HUES48 (cell line): ENCODE data around the gene GBP6.

Experiments used
- H3K27ac ChIP-seq: one replicate; pipeline ENCODE4 v1.7.0; 2013; ENCODE audit warnings: low read depth, low read length, inconsistent platforms
- H3K27me3 ChIP-seq: 2 replicates; pipeline ENCODE4 v1.6.1; 2013; ENCODE audit warnings: mild to moderate bottlenecking, low read length; ENCODE audit not compliant: control insufficient read depth, insufficient read depth
- H3K36me3 ChIP-seq: 2 replicates; pipeline ENCODE4 v1.6.1; 2013; ENCODE audit warnings: low read length; ENCODE audit not compliant: control insufficient read depth, insufficient read depth
- H3K4me1 ChIP-seq: 2 replicates; pipeline ENCODE4 v1.6.1; 2013; ENCODE audit warnings: mild to moderate bottlenecking, low read length; ENCODE audit not compliant: control insufficient read depth, insufficient read depth
- H3K4me3 ChIP-seq: 2 replicates; pipeline ENCODE4 v1.5.1; 2013; ENCODE audit warnings: mild to moderate bottlenecking, low read depth, low read length
- H3K9ac ChIP-seq: 2 replicates; pipeline ENCODE4 v1.6.1; 2013; ENCODE audit warnings: mild to moderate bottlenecking, low read depth, low read length, moderate library complexity
- H3K9me3 ChIP-seq: 2 replicates; pipeline ENCODE4 v1.6.1; 2013; ENCODE audit warnings: low read length; ENCODE audit not compliant: control insufficient read depth, insufficient read depth

The GBP6 gene

DNA sequence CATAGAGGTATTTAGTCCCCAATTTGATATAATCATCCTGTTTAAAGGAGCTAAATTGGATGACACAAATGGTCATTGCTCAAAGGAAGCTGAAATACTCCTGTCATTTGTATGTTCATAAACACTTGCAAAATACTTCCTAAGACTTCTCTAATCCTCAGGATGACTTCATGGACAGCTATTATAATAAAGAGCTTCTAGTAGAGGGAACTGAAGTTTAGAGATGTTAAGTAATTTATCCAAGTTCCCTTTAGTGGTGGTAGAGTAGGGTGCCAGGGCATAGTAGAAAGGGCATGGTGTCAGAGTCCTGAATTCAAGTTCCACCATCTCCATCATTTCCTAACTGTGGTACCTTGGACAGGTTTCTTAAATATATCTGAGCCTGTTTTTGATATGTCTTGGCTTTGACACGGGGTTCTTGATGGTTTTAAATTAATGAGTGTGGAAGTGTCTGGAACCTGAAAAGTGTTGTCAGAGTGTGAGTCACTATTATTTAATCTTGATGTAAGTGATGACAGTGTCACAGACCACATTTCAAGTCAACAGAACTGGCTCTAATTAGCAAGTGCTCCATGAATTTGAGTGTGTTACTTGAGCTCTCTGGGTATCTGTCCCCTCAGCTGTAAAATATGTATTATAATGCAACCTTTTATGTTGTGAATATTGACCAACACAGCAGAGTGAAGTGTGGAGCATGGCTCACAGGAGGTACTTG lies 12.1 kb upstream of the GBP6 start:
- H3K4me1 ChIP-seq, result peaks cover 7% of the 10 kb centered on the region; the same call in 1 of the 2 replicates
- no peak overlapping the region for H3K4me3 ChIP-seq
- no peak overlapping the region for H3K9ac ChIP-seq
- no peaks in the 10 kb centered on the region for H3K36me3 ChIP-seq
- H3K27me3 ChIP-seq, result no peaks in the 10 kb centered on the region
- H3K27ac ChIP-seq, result no peak overlapping the region
- no peaks in the 10 kb centered on the region for H3K9me3 ChIP-seq

DNA sequence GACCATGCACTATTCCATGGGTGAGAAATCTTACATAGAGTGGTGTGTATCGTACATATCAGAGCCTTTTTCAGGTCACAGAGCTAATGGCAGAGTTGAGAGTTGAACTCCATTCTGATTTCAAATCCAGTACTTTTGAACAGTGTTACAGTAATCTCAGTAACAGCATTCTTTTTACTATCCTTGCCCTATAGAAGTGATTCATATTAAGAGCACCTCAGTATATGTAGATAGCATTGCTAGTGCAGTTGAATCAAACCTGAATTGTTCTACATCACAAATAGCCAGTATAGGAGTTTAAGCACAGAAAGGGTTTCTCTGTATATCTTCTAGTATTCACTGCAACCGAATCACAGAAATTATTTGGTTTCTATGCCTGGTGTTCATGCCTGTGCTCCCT lies 11.4 kb upstream of the GBP6 start:
- Histone ChIP-seq H3K36me3 (no peaks in the 10 kb centered on the region), H3K27me3 (no peaks in the 10 kb centered on the region), H3K4me3 (no peak overlapping the region), H3K4me1 (peaks cover 7% of the 10 kb centered on the region; the same call in 1 of the 2 replicates), H3K9ac (no peak overlapping the region), H3K27ac (no peak overlapping the region), H3K9me3 (no peaks in the 10 kb centered on the region)

DNA sequence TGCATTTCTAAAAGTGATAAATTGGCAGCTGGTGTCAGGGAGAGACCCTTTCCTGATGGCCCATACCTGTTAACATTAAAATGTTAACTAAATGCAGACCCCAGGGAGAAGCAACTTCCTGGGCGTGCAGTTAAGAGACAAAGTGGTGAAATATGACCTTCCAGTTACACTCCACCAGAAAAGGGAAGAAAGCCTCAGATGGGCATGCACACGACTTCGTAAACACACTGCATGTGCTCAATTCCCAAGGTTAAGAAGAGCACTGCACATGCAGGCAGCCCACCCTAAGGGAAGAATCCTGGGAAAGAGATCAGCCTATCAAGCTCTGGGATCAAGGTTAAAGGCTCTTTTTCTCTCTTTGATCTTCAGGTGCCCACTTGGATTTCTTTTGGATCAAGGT lies 9.7 kb upstream of the GBP6 start:
- no peaks in the 10 kb centered on the region for H3K9me3 ChIP-seq
- peaks cover 7% of the 10 kb centered on the region; the same call in 1 of the 2 replicates for H3K4me1 ChIP-seq
- H3K4me3 ChIP-seq, result no peak overlapping the region
- H3K36me3 ChIP-seq, result no peaks in the 10 kb centered on the region
- no peak overlapping the region for H3K9ac ChIP-seq
- no peaks in the 10 kb centered on the region for H3K27me3 ChIP-seq
- H3K27ac ChIP-seq, result no peak overlapping the region

DNA sequence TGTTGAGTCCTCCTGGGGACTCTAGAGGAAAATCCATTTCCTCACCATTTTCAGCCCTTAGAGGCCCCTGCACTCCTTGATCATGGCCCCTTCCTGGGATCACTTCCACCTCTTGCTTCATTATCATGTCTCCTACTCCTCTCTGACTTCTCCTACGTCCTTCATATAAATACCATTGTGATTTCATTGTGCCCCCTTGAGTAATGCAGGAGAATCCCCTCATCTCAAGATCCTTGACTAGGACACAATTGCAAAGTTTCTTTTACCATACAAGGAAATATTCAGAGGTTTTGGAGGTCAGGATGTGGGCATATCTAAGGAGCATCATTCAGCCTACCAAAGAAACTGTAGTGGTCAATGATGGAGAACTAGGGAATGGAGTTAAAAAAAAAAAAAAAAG lies 8.8 kb upstream of the GBP6 start:
- Histone ChIP-seq H3K36me3 (no peaks in the 10 kb centered on the region), H3K9ac (no peak overlapping the region), H3K4me1 (peaks cover 4% of the 10 kb centered on the region; the same call in 1 of the 2 replicates), H3K27ac (no peak overlapping the region), H3K4me3 (no peak overlapping the region), H3K27me3 (no peaks in the 10 kb centered on the region), H3K9me3 (no peaks in the 10 kb centered on the region)

DNA sequence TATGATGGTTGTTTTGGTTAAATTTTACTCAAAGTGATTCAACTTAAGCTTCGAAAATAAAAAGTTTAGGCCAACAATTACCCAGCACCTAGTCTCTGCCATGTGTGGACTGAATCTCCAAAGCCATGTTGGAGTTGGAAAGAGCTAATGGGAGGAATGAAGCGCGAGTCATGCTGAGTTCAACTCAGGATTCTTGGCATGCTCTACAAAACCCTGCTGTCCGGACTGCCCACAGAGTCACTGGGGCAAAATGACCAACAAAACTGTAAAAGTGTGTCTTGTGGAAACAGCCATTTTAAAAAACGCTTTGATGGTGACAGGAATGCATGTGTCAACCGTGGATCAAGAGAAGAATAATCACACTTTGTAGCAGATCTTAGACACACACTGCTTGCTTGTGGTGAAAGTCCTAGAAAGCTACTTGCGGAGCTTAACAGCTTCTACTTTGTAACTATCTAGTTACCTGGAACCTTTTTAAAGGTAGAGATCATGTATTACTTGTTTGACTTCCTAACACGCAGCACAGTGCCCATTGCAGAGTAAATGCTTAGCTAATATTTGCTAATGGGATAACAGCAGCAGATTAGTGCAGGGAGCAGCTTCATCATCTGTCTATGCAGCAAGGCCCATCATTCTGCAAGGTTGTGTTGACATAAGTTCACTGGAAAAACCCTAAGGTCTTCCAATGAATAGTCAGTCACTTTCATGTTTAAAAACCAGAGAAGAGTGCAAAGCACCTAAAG lies 7.0 kb upstream of the GBP6 start:
- peaks cover 4% of the 10 kb centered on the region for H3K4me1 ChIP-seq
- no peaks in the 10 kb centered on the region for H3K27me3 ChIP-seq
- H3K9ac ChIP-seq, result no peak overlapping the region
- H3K27ac ChIP-seq, result no peak overlapping the region
- no peak overlapping the region for H3K4me3 ChIP-seq
- no peaks in the 10 kb centered on the region for H3K36me3 ChIP-seq
- H3K9me3 ChIP-seq, result no peaks in the 10 kb centered on the region

DNA sequence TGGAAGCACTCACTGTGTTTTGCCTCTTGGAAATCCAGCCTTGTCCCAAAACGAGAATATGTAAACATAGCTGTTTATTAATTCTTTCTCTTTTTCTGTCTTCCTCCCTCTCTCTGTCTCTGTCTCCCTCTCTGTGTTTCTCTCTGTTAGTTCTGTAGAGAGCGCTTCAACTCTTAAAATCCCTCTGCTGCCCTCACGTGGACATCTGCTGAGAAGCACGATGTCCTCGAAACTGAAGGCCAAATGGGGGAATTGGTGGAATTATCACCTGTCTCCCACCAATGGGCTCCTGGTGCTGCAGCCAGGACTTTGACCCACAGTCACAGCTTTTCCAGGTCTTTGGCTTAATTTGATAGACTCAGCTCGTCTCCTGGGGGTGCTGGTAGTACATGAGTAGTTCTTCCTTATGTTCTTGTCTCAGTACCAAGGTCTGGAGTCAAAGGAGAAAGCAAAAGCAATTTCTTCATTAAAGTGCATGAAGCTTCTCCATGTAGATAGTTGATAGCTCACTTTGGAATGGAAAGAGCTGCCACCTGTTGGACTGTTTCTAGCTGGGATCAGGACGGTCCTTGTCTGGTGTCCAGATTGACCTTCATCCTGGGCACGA lies 5.5 kb upstream of the GBP6 start:
- no peak overlapping the region for H3K27ac ChIP-seq

DNA sequence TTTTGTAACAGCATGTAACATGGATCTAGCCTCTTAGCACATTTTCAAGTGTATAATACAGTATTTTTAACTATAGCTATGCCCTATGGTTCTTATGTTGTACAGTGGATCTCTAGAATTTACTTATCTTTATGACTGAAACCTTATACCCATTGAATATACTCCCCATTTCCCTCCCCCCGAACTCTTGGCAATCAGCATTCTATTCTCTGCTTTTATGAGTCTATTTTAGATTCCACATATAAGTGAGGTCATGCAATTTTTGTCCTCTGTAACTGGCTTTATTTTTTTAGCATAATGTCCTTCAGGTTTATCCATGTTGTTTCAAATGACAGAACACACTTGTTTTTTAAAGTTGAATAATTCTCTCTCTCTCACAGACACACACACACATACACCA lies 3.1 kb upstream of the GBP6 start:
- Histone ChIP-seq H3K36me3 (no peaks in the 10 kb centered on the region), H3K9me3 (no peaks in the 10 kb centered on the region), H3K9ac (no peak overlapping the region), H3K4me3 (no peak overlapping the region), H3K4me1 (peaks cover 11% of the 10 kb centered on the region), H3K27ac (no peak overlapping the region), H3K27me3 (no peaks in the 10 kb centered on the region)

More for the DNA sequence above, 5.5 kb upstream of the GBP6 start:
- Histone ChIP-seq H3K36me3 (no peaks in the 10 kb centered on the region), H3K9ac (no peak overlapping the region), H3K4me1 (peaks cover 9% of the 10 kb centered on the region), H3K27me3 (no peaks in the 10 kb centered on the region), H3K9me3 (no peaks in the 10 kb centered on the region), H3K4me3 (no peak overlapping the region)

DNA sequence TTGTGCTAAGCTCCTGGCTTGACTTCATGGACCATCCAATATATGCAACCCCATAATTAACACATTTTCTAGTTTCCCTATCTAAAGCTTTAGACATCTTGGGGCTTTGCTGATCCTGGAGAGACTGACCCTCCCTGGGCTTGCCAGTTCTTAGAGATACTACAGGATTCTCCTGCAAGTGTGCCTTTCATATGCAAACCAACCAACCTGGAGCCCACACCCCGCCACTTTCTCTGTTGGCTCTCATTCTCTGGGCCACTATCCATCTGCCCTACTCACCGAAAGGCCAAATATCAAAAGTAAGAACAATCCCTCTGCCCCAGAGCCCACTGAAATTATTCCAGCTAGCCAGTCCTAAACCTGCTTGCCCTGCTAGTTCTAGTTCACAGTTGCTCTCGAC lies 2.2 kb upstream of the GBP6 start:
- no peaks in the 10 kb centered on the region for H3K36me3 ChIP-seq
- H3K27me3 ChIP-seq, result no peaks in the 10 kb centered on the region
- no peak overlapping the region for H3K27ac ChIP-seq
- H3K9me3 ChIP-seq, result no peaks in the 10 kb centered on the region
- H3K9ac ChIP-seq, result no peak overlapping the region; the same call in 1 of the 2 replicates
- H3K4me1 ChIP-seq, result peaks cover 11% of the 10 kb centered on the region
- H3K4me3 ChIP-seq, result no peak overlapping the region

DNA sequence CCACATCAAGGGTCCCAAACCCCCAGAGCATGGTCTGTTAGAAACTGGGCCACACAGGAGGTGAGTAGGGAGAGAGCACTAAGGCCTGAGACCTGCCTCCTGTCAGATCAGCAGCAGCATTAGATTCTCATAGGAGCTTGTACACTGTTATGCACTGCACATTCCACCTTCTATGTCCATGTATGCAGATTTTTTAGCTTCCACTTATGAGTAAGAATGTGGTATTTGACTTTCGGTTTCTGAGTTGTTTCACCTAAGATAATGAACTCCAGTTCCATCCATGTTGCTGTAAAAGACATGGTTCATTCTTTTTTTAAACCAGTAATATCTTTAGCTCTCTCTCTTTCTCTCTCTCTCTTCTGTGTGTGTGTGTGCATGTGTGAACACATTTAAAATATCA lies 663 bp upstream of the GBP6 start:
- Histone ChIP-seq H3K27ac (no peak overlapping the region), H3K4me3 (no peak overlapping the region), H3K9ac (no peak overlapping the region), H3K27me3 (no peaks in the 10 kb centered on the region), H3K4me1 (peaks cover 11% of the 10 kb centered on the region), H3K36me3 (no peaks in the 10 kb centered on the region), H3K9me3 (no peaks in the 10 kb centered on the region)

DNA sequence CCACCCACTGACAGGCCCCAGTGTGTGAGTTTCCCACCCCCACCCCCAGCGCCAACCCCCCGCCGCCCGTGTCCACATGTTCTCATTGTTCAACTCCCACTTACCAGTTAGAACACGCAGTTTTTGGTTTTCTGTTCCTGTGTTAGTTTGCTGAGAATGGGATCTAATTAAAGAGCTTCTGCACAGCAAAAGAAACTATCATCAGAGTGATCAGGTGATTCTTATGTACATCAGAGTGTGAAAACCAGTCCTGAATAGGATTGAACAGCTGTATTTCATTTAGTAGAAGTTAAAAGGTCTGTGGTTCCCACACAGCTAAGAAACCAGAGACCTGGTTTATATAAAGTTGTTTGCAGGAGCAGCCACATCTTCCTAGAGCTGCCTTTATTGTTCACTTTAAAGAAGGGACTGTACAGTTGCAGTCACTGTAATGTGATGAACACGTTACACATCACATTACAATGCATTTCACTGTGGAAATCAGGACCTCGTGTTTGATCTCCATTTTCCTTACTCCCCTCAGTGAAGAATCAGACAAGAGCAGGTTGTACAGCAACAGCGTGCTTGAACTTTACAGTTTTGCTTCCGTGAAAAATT lies 1.2 kb downstream of the GBP6 start:
- Histone ChIP-seq H3K9me3 (no peaks in the 10 kb centered on the region), H3K27ac (no peak overlapping the region), H3K27me3 (no peaks in the 10 kb centered on the region), H3K4me3 (no peak overlapping the region), H3K36me3 (no peaks in the 10 kb centered on the region), H3K4me1 (peaks cover 11% of the 10 kb centered on the region), H3K9ac (no peak overlapping the region)

DNA sequence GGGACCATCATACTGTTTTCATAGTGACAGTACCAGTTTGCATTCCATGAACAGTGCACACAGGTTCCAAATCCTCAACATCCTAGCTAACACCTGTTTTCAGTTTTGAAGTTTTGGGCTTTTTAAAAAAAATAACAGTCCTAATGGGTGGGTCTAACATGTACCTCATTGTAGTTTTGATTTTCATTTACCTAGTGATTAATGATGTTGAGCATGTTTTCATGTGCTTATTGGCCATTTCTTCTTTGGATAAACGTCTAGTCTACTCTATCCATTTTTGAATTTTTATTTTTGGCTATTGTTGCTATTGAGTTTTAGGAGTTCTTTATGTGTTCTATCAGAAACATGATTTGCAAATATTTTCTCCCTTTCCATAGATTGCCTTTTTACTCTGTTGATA lies 3.4 kb downstream of the GBP6 start:
- Histone ChIP-seq H3K9me3 (no peaks in the 10 kb centered on the region), H3K9ac (no peak overlapping the region), H3K4me3 (no peak overlapping the region), H3K4me1 (peaks cover 3% of the 10 kb centered on the region; the same call in 1 of the 2 replicates), H3K27me3 (no peaks in the 10 kb centered on the region), H3K27ac (no peak overlapping the region), H3K36me3 (no peaks in the 10 kb centered on the region)
